Transverse colon (tissue), 4 donors: Measurements from ENCODE around the gene C4orf51.

Experiments
- EP300 ChIP-seq: sonication (generic); formaldehyde crosslinking; IDR thresholded peaks from one replicate; pipeline ENCODE4 v1.6.1; 2017; ENCODE audit warnings: antibody characterized with exemption, low read depth
- POLR2A ChIP-seq: fragments of 450-650 bp; IDR thresholded peaks from one replicate; pipeline ENCODE4 v1.6.1; 2016; ENCODE audit warnings: antibody characterized with exemption, mild to moderate bottlenecking, moderate library complexity
- POLR2AphosphoS5 ChIP-seq, 3 donors: sonication (generic); formaldehyde crosslinking; IDR thresholded peaks; one replicate each; pipeline ENCODE4 v1.6.1; 2016; ENCODE audit warnings: antibody characterized with exemption in 3 of 3
- TF ChIP-seq, protein P1 (sequence below), 5 experiments: fragments of 200-600 bp in 3 of 5; fragments of 450-650 bp in 2 of 5; sonication (generic) in 3 of 5; IDR thresholded peaks; 1 replicate in 2 of 5; 2 replicates in 3 of 5; pipeline ENCODE4 v1.5.1; 2016 to 2017; ENCODE audit warnings: antibody characterized with exemption in 5 of 5, inconsistent platforms in 3 of 5, mild to moderate bottlenecking in 2 of 5, moderate library complexity in 1 of 5

DNA sequence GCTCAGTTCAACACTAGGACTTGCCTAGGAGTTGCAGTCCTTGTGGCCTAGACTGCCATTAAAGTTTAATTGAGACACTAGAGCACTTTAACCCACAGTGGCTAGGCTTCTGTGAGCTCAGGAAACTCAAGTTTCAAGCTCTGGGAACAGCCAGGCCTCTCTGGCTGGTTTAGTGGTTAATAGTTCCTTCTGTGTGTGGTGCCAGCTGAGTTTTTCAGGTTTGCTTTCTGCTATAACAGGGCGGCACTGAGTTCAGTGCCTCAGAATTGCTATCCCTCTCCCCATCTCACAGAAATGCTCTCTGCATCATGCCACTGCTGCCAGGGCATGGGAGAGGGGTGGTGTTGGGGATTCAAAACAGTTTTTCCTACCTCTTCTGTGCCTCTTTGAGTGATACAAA lies 44.8 kb upstream of the C4orf51 start:
- TF ChIP-seq POLR2AphosphoS5 (IDR thresholded peaks at IDR 0.05) (no peak), POLR2A (no peak), EP300 (no peak)
- TF ChIP-seq, protein P1, sequence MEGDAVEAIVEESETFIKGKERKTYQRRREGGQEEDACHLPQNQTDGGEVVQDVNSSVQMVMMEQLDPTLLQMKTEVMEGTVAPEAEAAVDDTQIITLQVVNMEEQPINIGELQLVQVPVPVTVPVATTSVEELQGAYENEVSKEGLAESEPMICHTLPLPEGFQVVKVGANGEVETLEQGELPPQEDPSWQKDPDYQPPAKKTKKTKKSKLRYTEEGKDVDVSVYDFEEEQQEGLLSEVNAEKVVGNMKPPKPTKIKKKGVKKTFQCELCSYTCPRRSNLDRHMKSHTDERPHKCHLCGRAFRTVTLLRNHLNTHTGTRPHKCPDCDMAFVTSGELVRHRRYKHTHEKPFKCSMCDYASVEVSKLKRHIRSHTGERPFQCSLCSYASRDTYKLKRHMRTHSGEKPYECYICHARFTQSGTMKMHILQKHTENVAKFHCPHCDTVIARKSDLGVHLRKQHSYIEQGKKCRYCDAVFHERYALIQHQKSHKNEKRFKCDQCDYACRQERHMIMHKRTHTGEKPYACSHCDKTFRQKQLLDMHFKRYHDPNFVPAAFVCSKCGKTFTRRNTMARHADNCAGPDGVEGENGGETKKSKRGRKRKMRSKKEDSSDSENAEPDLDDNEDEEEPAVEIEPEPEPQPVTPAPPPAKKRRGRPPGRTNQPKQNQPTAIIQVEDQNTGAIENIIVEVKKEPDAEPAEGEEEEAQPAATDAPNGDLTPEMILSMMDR (IDR thresholded peaks at IDR 0.05): no peak
